HG03342 (cell line): ENCODE measurements around the gene LRRC70.
"Not testable (repeated sequence)": the region's sequence is repeated elsewhere in the genome, so short reads cannot be mapped to it uniquely, and the experiment has no call there.

Experiments
- ATAC-seq: cut with Tn5 transposase; IDR thresholded peaks from one replicate; pipeline ENCODE4 v1.9.1; 2021; ENCODE audit warnings: mild to moderate bottlenecking, moderate library complexity; ENCODE audit not compliant: unreplicated experiment

Gene LRRC70, protein sequence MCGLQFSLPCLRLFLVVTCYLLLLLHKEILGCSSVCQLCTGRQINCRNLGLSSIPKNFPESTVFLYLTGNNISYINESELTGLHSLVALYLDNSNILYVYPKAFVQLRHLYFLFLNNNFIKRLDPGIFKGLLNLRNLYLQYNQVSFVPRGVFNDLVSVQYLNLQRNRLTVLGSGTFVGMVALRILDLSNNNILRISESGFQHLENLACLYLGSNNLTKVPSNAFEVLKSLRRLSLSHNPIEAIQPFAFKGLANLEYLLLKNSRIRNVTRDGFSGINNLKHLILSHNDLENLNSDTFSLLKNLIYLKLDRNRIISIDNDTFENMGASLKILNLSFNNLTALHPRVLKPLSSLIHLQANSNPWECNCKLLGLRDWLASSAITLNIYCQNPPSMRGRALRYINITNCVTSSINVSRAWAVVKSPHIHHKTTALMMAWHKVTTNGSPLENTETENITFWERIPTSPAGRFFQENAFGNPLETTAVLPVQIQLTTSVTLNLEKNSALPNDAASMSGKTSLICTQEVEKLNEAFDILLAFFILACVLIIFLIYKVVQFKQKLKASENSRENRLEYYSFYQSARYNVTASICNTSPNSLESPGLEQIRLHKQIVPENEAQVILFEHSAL

DNA sequence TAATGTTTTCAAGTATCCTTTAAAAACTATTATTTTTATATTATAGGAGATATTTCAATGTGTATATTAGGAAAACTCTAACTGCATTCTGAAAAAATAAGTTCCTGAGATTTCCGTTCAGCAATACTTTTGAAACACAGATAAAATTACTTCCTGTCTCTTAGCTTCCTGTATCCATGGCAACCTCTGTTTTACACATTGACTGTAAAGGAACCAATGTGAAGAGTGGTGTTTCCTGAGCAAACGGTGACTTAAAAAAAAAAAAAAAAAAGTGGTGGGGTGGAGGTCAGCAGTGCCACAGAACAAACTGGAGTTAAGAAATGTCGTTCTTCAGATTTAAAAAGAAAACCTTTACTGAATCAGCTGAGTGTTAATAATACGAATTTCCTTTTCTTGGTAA, at the start of gene LRRC70:
LRRC70 (plus strand) TSS at position 280 of the 400 bp plus-strand sequence. CDS start 620 bp downstream, outside the sequence.
- peak; percentile 95 for ATAC-seq

DNA sequence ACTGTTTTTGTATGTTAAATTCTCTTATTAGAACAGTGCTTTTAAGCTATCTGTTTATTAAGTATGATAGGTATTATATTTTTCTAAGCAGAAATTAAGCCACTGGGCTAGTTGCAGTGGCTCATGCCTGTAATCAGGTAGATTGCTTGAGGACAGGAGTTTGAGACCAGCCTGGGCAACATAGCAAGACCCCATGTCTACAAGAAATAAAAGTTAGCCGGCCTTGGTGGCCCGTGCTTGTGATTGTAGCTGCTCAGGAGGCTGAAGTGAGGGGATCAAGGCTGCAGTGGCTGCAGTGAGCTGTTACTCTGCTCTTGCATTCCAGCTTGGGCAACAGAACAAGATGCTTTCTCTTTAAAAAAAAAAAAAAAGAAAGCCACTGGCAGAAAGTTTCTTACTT, 45.0 kb upstream of the LRRC70 start:
- ATAC-seq, result no peak

DNA sequence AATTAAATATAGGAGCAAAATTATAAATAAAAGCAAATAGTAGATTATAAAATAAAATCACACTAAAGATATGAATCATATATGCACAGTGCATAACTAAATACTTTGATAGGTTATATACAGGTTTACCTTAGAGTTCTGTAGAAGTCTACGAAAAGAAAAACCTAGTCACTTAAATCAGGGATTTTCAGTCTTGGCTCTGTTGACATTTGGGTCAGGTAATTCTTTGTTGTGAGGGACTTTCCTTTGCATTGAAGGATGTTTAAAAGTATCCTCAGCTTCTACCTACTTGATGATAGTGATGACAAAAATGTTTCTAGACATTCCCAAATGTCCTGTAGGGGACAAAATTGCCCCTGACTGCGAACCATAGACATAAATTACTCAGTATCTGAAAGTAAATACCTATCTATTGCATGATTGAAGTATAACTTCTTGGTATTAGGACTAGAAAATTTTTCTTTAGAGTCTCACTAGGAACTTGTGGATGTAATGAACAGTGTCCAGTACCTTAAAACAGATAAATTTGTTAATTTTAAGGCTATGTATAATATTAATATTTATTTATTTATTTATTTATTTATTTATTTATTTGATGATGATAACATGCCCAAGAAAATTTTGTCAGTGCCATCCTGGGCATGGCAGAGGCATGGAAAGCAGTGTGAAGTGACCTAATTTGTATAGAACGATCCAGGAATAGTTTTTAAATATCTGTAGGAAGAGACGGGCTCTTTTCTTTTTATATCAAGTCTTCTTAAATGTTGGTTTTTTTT, 44.0 kb upstream of the LRRC70 start:
- no peak for ATAC-seq

DNA sequence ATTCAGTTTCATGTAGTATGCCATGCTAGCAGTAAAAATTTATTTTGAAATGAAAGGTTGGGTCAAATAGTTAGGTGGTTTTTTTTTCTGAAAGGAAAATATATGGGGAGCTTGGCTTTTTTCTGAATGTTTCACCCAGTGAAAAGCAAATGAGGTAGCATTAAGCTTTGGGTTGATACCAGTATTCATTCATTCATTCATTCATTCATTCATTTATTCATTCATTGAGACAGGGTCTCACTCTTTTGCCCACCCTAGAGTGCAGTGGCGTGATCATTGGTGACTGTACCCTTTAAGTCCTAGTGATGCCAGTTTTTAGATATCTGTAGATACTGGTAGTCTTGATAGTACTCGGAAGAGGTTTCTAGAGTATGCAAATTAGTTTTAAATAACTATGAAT, 42.4 kb upstream of the LRRC70 start:
- no peak for ATAC-seq

DNA sequence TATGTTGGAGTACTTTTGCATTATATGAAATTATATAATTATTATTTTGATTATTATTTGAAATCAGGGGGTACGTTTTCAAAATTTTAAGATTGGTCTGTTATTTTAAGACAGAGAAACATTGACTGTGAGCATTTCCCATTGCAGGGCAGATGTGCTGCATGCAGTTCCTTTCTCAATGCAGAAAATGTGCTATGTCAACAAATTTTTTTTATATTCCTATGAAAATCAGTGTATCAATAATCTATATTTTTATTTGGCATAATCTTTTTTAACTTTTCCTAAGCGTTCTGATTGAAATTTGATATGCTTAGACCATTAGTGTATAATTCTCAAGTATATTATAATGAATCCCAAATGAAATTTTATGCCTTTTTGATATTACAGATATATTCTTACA, 41.8 kb upstream of the LRRC70 start:
- no peak for ATAC-seq

DNA sequence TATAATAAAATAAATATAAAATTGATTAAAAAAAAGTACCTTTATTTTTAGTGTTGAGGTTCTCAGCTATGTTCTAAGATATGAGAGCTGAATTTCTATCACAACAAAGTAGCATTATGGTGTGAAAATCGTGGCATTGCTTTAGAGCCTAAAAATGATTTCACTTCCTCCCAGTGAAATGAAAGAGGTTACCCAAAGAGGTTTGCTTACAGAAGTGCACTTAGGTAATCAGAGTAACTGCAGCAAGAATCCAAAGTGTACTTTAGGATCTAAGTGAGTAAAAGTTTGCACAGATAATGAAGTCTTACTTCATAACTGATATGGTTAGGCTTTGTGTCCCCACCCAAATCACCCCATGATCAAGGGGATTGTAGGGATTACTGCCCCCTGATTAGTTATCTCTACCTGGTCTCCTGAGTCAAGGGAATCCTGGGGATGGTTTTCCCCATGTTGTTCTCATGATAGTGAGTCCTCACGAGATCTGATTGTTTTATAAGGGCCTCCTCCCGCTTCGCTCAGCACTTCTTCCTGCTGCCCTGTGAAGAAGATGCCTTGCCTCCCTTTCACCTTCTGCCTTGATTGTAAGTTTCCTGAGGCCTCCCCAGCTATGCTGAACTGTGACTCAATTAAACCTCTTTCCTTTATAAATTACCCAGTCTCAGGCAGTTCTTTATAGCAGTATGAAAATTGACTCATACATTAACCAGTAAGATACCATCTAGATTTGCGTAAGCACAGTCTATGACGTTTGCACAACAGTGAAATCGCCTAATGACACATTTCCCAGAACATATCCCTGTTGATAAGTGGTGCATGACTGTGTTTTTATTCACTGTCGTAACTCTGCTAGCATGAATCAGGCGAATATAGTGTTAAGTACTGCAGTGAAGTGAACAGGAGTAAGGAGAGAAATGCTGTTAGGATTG, 40.3 kb upstream of the LRRC70 start:
- no peak for ATAC-seq

DNA sequence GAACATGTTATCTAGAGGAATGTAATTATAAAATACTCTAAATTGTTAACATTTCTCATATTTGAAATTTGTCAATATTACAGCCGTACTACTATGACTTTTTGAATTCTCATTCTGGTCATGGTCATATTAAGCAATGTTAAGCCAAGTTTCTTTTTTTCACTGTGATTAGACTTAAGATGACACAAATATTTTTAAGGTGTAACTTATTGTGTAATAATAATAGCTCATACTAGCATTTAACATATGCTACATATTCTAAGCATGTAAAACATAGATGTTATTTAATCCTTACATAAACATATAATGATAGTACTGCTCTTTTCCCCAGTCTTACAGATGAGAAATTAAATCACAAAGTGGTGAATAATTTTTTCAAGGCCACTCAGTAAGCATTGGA, 35.9 kb upstream of the LRRC70 start:
- no peak for ATAC-seq

DNA sequence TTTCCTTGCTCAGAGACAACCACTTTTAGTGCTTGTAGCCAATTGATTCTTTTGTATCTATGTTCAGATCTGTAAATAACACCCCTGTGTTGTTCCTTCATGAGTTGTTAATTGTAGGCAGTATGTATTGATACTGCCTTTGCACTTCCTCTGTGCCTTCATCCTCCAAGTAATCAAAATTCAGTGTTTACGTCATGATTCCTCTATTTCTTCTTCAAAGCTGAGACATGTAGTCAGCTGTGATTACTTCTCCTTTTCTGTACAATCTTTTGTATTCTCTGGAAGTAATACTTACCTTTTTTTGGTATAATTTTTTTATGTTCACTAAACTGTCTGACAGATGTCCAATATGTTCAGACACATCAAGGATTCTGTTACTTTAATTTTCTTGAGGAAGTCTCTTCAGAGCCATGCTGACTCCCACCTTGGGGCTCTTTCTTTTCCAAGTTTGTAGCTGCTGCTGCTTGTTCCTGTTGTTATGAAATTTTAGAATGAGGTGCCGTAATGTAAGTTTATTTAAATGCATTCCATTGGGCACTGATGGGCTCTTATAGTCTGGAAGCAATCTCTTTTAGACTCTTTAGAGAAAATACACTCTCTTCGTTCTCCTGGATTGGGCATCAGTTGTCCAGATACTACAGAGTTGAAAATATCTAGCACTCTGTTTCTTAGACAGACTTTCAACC, 30.5 kb upstream of the LRRC70 start:
- no peak for ATAC-seq

DNA sequence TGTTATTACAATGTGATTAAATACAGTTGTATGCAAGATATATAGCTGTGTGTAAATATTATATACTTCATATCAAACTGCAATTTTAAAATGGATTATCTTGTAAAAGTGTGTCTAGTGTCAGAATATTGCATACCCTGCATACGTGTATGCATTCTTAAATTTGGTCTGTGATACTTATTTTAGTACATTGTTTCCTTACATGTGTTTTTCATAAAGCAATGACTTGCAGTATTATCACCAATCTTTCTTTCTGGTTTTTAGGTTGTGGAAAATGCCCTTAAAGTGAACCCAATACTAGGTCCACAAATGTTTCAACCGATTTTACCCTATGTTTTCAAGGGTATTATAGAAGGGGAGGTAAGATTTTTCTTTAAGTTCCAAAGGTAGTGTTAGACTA, 28.5 kb upstream of the LRRC70 start:
- ATAC-seq, result no peak

DNA sequence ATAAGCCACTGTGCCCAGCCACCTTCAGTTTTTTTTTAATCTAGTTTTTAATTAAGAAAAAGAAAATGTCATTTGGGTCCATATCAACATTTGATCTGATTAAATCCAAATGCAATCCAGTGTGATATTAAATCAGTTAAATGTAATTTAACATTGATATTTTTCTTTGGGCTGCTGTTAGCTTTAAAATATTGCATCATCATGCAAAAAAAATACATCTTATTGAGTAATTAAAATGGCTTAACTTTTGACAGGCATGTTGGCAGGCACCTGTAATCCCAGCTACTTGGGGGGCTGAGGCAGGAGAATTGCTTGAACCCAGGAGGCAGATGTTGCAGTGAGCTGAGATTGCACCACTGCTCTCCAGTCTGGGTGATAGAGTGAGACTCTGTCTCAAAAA, 22.7 kb upstream of the LRRC70 start:
- no peak for ATAC-seq

DNA sequence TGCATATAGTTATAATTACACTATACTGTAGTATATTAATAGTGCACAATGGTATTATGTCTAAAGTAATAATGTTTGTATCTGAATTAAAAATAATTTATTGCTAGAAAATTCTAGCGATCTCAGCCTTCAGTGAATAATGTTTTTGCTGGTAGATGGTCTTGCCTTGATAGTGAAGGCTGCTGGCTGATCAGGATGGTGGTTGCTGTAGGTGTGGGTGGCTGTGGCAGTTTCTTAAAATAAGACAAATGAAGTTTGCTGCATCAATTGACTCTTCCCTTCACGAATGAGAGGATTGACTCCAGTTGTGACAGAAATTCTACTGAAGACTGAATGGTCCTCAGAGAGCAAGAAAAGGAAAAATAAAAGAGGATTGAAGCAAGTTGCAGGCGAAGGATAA, 19.7 kb upstream of the LRRC70 start:
- ATAC-seq, result no peak

DNA sequence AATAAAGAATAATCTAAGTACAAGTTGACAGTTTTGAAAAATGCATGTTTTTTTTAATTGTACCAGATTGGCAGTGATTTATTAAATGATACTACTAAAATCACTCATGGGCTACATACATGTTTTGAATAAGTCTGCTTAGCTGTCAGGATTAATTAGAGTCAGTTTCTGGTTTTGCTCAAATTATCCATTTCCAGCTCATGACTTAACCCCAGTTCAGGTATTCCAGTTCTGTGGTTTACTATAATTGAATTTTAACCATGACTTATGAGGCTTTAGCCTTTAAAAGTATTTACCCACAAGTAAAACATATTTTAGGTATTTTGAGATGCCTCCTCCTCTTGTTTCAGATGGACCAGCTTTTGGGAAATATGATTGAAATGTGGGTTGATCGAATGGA, 17.8 kb upstream of the LRRC70 start:
- ATAC-seq, result no peak

DNA sequence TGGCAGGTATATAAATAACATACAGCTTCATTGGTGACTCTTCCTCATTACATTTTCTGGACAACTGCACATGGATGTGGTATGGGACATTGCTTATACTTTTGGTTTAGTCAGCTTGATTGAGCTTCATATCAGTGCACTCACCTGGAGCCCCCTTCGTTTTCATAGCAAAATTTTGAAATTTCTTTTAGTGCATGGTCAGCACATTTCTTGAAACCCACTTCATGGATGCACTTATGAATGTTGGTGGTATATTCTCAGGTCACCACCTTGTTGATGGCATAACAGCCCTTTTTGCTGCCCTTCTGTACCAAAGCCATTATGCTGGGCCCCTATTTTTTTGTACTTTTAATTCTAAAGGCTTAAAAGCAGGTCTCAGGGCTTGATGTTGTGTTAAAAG, 16.7 kb upstream of the LRRC70 start:
- no peak for ATAC-seq

DNA sequence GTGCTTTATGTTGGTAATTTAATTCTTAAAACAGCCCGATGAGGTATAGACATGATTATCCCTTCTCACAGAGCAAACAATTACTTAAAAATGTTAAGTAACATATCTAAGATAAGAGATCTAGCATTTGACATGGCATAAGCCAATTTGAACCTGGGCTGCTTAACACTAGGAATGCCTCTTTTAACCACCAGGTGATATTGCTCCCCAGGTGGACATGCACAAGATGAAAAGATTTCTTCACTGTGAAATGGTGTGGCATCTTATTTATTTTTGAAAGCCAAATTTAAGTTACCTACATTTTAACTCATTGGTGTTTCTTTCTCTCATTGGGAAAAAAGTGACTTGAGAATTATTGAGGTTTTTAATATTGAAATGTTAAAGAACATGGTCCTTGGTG, 15.8 kb upstream of the LRRC70 start:
- no peak for ATAC-seq

DNA sequence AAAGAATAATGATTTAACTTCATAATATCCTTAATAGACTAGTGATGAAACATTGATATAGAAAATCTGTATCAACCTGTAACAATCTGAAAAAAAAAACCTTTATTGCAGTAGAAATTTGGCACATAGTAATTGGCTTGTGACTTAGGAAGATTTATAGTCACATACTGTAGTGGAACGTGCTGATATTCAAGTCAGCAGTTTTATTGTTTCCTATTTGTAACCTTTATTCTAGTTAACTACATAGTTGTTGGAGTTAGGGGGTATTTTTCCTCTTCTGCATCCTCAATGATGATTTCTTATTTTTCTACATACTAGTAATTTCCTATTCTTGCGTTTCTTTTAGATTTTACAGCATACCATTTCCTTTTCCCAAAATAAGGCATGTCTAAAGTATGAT, 14.5 kb upstream of the LRRC70 start:
- ATAC-seq, result no peak

DNA sequence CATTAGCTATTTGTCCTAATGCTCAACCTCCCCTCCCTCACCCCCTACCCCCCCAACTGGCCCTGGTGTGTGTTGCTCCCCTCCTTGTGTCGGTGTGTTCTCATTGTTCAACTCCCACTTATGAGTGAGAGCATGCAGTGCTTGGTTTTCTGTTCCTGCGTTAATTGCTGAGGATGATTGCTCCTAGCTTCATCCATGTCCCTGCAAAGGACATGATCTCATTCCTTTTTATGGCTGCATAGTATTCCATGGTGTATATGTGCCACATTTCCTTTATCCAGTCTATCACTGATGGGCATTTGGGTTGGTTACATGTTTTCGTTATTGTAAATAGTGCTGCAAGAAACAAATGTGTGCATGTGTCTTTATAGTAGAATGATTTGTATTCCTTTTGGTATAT, 12.9 kb upstream of the LRRC70 start:
- not testable (repeated sequence) for ATAC-seq

DNA sequence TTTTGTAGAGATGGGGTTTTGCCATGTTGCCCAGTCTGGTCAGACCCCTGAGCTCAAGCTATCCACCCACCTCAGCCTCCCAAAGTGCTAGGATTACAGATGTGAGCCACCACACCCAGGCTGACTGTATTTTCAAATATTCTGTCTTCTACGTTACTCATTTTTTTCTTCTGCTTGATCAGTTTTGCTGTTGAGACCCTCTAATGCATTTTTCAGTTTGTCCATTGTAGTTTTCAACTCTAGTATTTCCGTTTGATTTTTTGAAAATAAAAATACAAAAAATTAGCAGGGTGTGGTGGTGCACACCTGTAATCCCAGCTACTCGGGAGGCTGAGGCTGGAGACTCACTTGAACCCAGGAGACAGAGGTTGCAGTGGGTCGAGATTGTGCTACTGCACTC, 10.5 kb upstream of the LRRC70 start:
- no peak for ATAC-seq

DNA sequence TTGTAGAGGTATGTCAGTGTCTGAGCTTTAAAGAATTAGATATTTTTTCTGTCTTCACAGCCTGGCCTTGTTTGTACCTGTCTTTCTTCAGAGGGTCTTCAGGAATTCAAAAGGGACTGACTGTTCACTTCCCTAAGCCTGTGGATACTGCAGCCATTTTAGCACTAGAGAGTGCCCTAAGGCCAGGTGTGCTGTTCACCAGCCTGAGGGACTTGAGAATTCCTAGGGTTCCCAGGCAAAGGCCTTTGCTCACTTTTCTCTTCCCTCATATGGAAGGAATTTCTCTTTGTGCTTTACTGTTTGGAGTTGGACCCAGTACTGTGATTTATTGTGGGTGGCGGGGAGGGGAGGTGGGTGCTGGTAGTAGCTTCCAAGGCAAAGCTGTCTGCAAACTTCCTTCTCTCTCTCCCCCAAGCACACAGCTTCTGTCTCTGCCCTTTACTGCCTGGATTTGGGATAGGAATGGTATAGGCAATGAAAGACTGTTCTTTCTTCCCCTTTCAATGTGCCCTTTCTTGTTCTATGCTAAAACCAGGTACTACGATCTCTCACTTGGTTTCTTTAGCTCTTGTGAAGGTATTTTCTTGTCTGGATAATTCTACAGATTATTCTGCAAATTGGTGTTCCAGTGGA, 9.7 kb upstream of the LRRC70 start:
- no peak for ATAC-seq

DNA sequence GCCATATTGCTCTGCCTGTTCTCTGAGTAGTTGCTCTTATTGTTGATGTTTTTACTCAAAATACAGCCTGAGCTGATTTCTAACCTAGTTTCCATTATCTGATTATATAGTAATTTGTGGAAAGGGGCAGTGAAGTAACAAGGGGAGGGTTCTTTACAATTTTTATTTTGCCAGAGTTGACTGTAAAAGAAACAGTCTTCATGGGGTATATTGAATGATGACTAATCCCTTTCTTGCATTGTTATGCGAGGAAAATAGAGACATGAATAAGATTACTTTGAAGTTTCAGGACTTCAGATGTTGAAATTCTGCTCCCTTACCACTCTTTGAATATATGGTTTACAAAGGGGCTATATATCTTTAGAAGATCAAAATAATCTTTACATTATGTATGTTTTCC, 9.1 kb upstream of the LRRC70 start:
- no peak for ATAC-seq
